ENCODE data around the gene AKAP13.

AKAP13 gene

GRCh38 chr15:85672332-85673084 lies 292.1 kb downstream of the AKAP13 start:
- no peak for DNase-seq (ENCODE audit: low spot score)

GRCh38 chr15:85673326-85673725 lies 292.9 kb downstream of the AKAP13 start:
- no peak for DNase-seq (ENCODE audit: low spot score)

- DNase-seq (ENCODE audit: low spot score), result no peak
Observed at GRCh38 chr15:85676342-85677098, 296.1 kb downstream of the AKAP13 start.

- no peak for DNase-seq (ENCODE audit: low spot score)
Observed at GRCh38 chr15:85679231-85679630, 298.8 kb downstream of the AKAP13 start.

GRCh38 chr15:85681386-85681785 lies 301.0 kb downstream of the AKAP13 start:
- DNase-seq (ENCODE audit: low spot score), result no peak

GRCh38 chr15:85684174-85684710 lies 303.8 kb downstream of the AKAP13 start:
- DNase-seq (ENCODE audit: low spot score), result no peak

- DNase-seq (ENCODE audit: low spot score), result no peak
Observed at GRCh38 chr15:85685356-85685755, 305.0 kb downstream of the AKAP13 start.

GRCh38 chr15:85687329-85687728 lies 306.9 kb downstream of the AKAP13 start:
- no peak for DNase-seq (ENCODE audit: low spot score)

- no peak for DNase-seq (ENCODE audit: low spot score)
Observed at GRCh38 chr15:85688711-85689110, 308.3 kb downstream of the AKAP13 start.

GRCh38 chr15:85689729-85690128 lies 309.3 kb downstream of the AKAP13 start:
- peak; percentile 27 for DNase-seq (ENCODE audit: low spot score)

GRCh38 chr15:85690561-85691231 lies 310.3 kb downstream of the AKAP13 start:
- DNase-seq (ENCODE audit: low spot score), result no peak

GRCh38 chr15:85691350-85692240 lies 311.2 kb downstream of the AKAP13 start:
- DNase-seq (ENCODE audit: low spot score), result no peak

GRCh38 chr15:85692321-85692720 lies 311.9 kb downstream of the AKAP13 start:
- DNase-seq (ENCODE audit: low spot score), result no peak

- DNase-seq (ENCODE audit: low spot score), result no peak
Observed at GRCh38 chr15:85692873-85693272, 312.5 kb downstream of the AKAP13 start.

- no peak for DNase-seq (ENCODE audit: low spot score)
Observed at GRCh38 chr15:85693277-85693676, 312.9 kb downstream of the AKAP13 start.

GRCh38 chr15:85694091-85694490 lies 313.7 kb downstream of the AKAP13 start:
- DNase-seq (ENCODE audit: low spot score), result no peak

- no peak for DNase-seq (ENCODE audit: low spot score)
Observed at GRCh38 chr15:85700767-85701166, 320.4 kb downstream of the AKAP13 start.

GRCh38 chr15:85702321-85703101 lies 322.1 kb downstream of the AKAP13 start:
- no peak for DNase-seq (ENCODE audit: low spot score)

GRCh38 chr15:85704066-85704465 lies 323.7 kb downstream of the AKAP13 start:
- no peak for DNase-seq (ENCODE audit: low spot score)

GRCh38 chr15:85704720-85705429 lies 324.5 kb downstream of the AKAP13 start:
- DNase-seq (ENCODE audit: low spot score), result no peak

All from hepatic stellate cell (primary cell).